Left lobe of liver (tissue), 2 donors: ENCODE measurements around the gene DOCK6. TPM values are rescaled to one million over a fixed set of nuclear protein-coding genes. Genes with fewer than 3 reads are reported as not detected.
"Not testable (repeated sequence)": the region's sequence is repeated elsewhere in the genome, so short reads cannot be mapped to it uniquely, and the experiment has no call there.

Experiments used
- ATAC-seq: fragments of 200-7000 bp; cut with Tn5 transposase; one replicate; pipeline ENCODE4 v1.9.1; 2020; ENCODE audit warnings: mild to moderate bottlenecking, moderate library complexity
- DNase-seq: peaks from one replicate; pipeline ENCODE4 v3.0.0-alpha.2; 2020; ENCODE audit warnings: low spot score
- total RNA-seq: library from RNA; stranded (reverse); gene quantifications from one replicate; pipeline ENCODE4 v1.2.1, GENCODE V29; 2021
- donor health status: DM: no; HTN: no; CAD: no; lungs with moderate emphysema.
- donor health status: DM: no; HTN: yes; CAD: no.

Gene DOCK6
- total RNA-seq, 1 donor from 2014 or later, result 30.0 TPM

DNA sequence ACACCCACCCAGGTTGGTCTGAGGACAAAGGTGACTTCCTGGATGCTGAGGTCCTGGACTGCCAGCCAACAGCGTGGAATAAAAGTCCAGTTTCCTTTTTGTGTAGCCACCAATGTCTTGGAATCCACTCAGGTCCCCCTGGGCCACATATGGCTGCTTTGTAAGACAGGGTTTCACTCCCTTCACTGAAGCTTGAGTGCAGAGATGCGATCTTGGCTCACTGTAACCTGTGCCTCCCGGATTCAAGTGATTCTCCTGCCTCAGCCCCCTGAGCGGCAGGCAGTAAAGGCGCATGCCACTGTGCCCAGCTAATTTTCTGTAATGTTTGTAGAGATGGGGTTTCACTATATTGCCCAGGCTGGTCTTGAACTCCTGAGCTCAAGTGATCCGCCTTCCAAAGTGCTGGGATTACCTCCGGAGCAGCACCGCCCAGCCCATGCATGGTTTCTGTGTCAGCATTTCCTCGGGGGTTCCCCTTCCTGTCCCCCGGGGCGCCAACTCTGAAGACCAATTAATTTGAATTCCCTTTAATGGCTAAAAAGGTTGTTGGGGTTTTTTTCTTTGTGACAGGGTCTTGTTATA, 82.5 kb downstream of the DOCK6 start:
- ATAC-seq, result peak; percentile 29
- no peak for DNase-seq

DNA sequence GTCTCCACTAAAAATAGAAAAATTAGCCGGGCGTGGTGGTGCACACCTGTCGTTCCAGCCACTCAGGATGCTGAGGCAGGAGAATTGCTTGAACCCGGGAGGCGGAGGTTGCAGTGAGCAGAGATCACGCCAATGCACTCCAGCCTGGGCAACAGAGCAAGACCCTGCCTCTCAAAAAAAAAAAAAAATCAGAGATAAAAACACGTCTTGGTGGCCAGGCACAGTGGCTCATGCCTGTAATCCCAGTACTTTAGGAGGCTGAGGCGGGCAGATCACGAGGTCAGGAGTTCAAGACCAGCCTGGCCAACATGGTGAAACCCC, 83.2 kb downstream of the DOCK6 start:
- DNase-seq, ATAC-seq: not testable (repeated sequence)

DNA sequence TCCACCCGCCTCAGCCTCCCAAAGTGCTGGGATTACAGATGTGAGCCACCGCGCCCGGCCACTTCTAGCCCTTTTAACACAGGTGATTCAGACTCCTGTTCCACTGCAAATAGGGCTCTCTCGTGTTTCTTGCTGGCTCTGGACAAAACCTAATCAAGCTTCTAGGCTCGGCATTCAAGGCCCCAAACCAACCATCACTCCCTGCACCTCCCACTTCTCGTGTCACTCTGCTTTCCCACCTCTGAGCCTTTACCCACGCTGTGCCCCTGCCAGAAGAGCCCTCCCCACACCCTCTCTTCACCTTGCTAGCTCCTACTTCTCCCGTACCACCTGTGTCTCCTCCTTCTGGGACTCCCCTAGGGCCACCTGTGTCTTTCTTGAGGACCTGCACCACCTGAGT, 84.7 kb downstream of the DOCK6 start:
- ATAC-seq, result no peak
- no peak for DNase-seq

DNA sequence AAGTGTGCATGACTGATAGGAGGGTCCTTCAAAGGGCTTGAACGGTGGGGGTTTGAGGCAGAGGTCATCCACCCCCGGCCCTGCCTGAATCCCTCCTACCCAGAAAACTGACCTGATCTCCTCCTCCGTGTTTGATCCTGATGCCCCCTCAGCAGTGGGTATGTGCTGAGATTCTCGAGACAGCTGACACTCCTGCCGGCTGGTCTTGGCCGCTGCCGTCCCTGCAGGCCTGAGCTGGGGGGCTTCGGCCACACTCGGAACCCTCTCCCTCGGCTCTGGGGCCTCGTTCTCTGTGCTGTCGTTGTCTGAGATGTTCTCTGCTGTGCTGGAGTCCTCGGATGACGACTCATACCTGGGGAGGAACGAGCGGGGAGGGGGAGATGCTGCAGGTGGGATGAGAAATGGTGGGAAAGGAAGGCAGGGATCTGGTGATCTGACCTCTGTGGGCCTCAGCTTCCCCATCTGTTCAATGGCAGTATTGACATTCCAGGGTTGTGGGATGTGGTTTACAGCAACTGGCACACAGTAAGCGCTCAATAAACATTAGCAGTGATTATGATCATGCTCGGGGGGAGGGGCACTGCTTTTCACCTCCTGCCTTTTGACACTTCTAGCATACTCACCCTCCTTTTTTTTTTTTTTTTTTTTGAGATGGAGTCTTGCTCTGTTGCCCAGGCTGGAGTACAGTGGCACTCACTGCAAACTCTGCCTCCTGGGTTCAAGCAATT, 85.7 kb downstream of the DOCK6 start:
- DNase-seq (no peak), ATAC-seq (no peak)

DNA sequence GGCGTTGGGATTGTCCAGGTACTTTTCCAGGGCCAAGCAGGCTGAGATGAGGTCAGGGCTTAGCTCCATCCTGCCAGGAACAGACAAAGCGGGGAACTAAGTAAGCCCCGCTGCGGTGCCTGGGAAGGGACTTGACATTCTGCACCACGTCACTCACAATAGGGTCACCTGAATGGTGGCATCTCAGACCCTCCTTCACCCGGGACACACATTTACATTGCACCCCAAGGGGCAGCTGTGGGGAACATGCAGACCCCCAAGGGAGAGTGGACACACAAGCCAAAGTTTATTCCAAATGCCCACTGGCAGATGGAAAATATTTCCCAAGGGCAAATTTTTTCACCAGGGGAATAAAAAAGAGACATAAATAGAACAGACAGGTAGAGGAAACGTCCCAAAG, 86.4 kb downstream of the DOCK6 start:
- ATAC-seq (no peak), DNase-seq (no peak)

DNA sequence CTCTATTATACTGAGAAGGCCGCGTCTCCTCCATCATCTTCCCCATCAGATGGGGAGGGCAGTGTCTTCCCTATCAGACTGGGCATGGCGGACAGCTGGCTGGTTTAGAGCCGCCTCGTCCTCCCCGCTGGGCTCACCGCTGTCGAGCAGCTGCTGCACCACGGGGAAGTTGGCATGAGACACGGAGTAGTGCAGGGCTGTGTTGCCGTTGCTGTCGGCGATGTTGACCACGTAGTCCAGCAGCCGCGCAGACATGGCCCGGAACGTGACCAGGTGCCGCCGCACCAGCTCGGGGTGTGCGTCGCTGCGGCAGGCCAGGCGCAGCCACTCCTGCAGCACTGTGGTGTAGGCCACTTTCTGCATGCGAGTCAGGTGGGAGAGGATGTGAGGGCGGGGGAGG, 88.0 kb downstream of the DOCK6 start:
- ATAC-seq (no peak), DNase-seq (no peak)

DNA sequence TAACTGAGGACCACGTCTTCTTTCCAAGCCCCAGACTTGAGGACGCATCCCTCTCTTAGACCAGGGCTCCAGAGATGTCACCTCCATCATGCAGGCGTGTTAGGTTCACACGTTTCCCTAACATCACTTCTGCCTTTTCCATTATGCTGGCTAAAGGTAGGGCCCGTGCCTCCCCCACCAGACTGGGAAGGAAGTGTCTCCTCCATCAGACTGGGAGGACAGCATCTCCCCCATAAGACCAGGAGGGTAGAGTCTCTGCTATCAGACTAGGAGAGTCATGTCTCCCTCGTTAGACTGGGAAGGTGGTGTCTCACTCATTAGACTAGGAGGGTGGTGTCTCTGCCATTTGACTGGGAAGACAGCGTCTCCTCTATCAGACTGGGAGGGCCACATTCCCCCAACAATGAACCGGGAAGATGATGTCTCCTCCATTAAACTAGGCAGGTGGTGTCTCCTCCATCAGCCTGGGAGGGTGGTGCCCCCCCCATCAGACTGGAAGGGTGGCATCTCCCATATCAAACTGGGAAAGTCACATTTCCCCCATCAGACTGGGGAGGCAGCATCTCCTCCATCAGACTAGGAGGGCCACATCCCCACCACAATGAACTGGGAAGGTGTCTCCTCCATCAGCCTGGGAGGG, 88.7 kb downstream of the DOCK6 start:
- no peak for DNase-seq
- no peak for ATAC-seq

DNA sequence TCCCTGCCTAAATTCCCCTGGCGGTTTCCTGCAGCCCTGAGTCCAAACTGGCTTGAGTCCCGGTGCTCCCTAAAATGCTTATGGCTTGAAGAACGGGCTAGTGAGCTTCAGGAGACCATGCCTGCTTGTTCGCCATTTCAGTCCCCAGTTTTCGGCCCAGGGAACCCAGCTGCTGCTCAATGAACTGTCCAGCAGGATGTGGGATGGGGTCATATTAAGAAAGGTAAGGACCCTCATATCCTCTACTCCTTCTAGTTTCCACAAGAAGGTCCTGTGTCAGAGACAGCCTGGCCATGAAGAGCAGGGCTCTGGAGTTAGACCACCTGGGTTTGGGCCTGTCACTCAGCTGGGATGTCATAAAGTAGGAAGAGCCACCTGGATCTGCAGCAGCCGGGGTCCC, 89.7 kb downstream of the DOCK6 start:
- DNase-seq, result no peak

DNA sequence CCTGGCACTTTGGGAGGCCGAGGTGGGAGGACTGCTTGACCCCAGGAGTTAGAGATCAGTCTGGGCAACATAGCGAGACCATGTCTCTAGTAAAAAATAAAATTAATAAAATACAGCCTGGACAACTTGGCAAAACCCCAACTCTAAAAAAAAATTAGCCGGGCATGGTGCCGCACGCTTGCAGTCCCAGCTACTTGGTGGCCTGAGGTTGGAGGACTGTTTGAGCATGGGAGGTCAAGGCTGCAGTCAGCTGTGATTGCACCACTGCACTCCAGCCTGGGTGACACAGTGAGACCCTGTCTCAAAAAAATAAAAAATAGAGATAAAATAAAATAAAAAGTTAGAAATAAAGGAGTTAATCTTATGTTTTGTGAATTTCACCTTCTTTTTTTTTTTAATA, 91.2 kb downstream of the DOCK6 start:
- peak; percentile 80 for DNase-seq
- ATAC-seq, result peak; percentile 77

More for the DNA sequence above, 89.7 kb downstream of the DOCK6 start:
- ATAC-seq, result no peak

DNA sequence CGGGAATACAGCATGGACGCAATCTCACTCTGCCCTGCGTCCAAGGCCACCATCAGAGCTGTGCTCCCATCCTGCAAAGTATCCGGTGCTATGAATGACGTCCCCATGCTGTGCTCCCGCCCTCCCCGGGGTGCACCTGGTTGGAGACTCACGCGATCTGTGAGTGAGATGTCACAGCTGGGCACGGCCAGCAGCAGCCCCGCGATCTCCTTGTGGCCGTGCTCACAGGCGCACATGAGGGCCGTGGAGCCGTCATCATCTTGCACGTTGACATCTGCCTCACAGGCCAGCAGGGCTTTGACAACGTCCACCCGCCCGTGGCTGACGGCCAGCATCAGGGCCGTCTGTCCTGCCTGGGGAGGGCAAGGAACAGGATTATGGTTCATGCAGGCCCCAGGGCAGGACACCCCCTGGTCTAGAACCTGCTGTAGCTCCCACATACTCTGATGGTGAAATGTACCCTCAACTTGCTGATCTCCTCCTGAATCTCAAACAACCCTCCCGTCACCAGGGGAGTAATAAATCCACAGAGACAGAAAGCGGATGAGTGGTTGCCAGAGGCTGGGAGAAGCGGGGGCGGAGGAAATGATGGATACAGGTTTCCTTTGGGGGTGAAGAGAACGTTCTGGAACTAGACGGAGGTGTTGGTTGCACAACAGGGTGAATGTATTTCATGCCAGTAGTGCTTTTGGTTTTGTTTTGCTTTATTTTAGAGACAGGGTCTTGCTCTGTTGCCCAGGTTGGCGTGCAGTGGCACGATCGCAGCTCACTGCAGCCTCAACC, 92.2 kb downstream of the DOCK6 start:
- ATAC-seq, result peak; percentile 9
- no peak for DNase-seq

DNA sequence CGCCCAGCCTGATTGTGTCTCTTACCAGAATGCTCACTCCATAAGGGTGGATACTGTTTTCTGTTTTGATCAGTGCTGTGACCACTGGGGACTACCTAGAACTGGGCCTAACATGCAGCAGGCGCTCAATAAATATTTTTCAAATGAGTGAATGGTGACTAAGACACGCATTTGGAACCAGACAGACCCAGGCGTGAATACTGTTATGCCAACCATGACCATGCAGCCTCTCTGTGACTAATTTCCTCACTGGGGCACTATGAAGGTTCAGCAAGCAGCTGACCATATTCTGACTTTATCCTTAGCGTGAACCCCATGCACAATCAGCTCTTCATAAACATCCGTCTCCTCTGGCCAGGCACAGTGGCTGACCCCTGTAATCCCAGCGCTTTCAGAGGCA, 93.8 kb downstream of the DOCK6 start:
- ATAC-seq (no peak), DNase-seq (no peak)

DNA sequence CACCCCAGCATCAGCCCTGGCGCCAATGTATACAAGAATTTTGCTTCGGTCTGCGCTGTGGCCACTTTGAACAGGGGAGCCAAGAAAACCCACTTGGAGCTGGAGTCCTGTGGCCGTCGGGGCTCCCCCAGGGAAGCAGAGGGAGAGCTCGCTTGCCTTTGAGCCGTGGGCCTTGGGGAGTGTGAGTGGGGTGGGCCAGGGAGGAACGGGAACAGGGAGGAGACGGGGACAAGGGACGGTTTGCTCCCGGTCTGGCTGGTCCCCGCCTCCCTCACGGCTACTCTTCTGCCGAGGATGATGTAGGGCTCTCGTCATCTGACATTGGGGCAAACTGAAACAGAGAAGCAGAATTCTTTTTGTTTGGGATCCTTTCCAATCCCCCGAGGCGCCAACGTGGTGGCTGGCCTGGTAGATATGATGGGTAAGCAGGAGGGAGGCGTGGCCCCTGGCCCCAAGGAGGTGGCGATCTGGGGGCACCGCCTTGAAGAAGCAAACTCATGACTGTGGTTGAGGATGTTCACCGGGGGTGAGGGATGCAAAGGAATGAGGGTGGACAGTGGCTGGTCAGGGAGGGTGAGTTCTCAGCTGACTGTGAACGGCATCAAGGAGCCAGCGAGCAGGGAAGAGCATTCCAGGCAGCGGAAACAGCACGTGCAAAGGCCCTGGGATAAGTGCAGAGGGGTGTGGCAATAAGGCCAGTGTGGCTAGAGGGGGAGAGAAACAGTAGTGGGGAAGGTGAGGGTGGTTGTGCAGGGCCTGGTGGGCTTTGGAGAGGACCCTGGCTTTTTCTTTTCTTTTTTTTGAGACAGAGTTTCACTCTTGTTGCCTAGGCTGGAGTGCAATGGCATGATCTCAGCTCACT, 95.8 kb downstream of the DOCK6 start:
- ATAC-seq (no peak), DNase-seq (no peak)

DNA sequence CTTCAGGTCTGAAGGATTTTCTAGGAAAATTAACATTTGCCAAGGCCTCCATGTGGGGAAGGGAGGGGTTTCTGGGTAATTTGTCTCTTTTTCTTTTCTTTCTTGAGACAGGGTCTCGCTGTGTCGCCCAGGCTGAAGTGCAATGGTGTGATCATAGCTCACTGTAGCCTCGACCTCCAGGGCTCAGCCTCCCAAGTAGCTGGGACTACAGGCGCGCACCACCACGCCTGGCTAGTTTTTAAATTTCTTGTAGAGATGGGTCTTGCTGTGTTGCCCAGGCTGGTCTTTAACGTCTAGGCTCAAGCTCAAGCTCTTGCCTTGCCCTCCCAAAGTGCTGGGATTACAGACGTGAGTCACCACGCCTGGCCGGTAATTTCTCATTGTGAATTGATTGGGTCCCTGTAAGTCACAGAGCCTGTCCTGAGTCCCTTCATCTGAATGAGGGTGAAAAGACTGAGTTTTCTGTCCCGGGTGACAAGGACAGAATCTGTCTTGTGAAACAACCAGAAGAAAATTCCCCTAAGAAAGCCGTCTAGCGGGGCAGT, 96.8 kb downstream of the DOCK6 start:
- ATAC-seq (peak; percentile 3), DNase-seq (no peak)

DNA sequence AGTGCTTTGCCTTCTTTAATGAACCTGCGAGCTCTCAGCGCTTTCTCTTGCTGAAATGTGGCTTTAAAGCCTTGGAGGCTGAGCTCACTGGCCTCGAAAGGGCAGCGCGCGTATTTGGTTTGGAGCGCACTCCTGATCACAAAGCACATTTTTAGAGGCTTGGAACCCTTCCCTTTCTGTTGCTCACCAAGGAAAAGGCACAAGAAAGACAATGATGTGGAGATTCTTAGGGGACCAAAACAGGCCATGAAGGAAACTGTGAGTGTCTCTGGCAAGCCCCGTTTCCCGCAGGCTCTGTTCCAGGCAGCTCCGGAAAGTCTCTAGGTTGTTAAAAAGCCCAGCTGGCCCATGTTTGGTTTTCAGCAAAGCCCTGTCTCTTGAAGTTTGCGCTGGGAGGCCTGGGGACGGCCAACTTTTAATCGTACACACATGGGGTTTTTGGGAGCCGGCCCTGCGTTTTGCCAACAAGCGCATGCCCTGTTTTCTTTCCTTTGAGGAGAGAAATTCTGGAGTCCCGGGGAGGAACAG, 97.4 kb downstream of the DOCK6 start:
- DNase-seq (peak; percentile 68), ATAC-seq (peak; percentile 70)

DNA sequence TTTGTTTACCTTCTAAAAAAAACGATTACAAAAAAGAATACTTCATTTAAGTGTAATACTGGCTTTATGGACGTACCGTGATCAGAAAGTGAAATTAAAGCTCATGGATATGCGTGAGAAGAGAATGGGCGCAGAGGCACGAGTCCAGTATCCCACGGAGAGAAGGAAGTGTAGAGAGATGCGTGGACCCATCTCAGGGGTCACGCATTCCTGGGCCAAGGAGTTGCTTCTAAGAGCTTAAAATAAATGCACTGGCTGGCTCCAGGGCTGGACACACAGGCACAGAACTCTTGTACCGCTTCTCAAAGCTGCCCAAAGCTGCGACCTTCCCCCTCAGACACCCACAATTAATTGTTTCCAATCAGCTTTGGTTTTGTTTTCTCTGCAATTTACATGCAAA, 98.0 kb downstream of the DOCK6 start:
- ATAC-seq (no peak), DNase-seq (no peak)

DNA sequence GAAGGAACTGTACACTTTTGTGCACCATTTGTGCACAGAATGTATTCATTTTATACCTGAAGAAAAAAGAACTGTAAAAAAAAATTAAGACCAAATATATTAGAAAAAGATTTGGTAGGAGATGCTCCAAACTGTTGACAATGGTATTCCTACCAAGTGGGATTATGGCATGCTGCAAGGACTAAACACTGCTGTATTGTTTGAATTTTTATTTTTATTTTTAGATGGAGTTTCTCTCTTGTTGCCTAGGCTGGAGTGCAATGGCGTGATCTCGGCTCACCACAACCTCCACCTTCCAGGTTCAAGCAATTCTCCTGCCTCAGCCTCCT, 101.9 kb downstream of the DOCK6 start:
- not testable (repeated sequence) for DNase-seq, ATAC-seq

DNA sequence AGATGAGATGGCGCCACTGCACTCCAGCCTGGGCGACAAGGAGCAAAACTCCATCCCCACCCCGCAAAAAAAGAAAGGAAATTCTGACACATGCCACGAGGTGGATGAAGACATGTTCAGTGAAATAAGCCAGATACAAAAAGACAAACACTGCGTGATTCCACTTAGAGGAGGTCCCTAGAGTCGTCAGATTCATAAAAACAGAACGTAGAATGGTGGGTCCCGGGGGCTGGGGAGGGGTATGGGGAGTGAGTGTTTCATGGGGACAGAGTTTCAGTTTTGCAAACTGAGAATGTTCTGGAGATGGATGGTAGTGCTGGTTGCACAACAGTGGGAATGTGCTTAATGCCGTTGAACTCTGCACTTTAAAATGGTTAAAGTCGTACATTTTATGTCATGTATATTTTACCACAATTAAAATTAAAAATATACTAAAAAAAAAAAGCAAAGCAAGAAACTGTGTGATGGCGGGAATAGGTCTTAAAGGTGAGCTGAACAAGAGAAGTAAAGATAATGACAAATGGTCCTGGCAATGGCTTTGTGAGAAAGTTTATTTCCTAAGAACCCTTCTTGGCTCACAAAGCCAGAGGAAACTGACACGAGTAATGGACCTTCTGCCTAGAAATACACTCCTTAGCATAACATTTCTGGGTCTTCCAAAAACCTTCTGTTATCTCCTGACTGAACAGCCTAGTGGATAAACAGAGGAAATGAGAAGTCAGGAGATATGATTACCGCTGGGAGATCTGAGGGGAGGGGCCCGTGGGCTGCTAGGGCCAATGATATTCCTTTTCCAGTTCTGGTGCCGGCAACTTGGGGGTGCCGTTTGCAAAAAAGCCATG, 102.5 kb downstream of the DOCK6 start:
- DNase-seq (peak; percentile 65), ATAC-seq (peak; percentile 45)

DNA sequence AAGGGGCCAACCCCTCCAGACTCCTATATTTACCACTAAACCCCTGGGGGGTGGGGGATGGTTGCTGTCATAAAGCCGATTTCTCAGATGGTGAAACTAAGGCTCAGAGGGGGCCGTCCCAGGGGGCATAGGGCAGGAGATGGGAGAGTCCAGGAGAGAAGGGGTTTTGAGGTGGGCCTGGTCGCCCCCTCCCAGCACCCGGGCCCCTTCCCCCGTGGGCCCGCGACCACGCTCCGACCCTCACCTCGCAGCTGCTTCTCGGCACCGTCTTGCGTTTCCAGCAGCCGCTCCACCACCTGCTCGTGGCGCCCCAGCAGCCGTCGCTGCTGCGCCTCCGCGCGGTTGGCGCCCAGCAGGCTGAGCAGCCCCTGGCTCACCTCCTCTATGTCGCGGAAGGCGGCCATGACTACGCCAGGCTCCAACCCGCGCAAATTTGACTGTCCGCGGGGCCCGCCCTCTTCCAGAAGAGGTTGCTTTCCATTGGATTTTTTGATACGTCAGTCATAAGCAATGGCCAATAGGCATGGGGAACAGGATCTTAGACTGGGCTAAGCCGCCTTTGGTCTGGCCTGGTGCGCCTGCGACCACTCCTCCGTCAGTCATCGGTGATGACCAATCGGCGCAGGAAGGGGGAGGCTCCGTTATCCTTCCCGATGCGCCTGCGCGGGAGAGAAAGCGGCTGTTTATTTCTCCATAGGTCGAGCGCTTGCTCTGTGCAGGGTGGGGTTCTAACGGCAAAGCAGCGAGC, 106.8 kb downstream of the DOCK6 start, which contains the start of gene SPC24:
TSS of gene SPC24 (minus strand) at position 410 of the 748 bp plus-strand sequence. CDS start at position 404, 6 bp downstream.
- peak; percentile 92 for DNase-seq
- ATAC-seq, result peak; percentile 73

DNA sequence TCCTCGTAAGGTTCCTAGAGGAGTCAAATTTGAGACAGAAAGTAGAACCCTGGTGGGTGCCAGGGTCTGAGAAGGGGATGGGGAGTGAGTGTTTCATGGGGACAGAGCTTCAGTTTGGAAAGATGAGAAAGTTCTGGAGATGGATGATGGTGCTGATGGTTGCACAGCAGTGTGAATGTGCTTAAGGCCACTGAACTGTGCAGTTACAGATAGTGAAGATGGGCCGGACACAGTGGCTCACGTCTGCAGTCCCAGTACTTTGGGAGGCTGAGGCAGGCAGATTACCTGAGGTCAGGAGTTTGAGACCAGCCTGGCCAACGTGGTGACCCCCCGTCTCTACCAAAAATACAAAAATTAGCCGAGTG, 107.7 kb downstream of the DOCK6 start:
- DNase-seq (no peak), ATAC-seq (no peak)
